Measurements from ENCODE around the gene BMPR1B. TPM values are rescaled to one million over a fixed set of nuclear protein-coding genes. Genes with fewer than 3 reads are reported as not detected.

Gene BMPR1B
- total and polyA plus RNA-seq, 2 of the 8 experiments (the other 6 are each of a cell fraction or from before 2014, with no cell fraction given) = 0.14 to 1.1 TPM

- POLR2A ChIA-PET (ENCODE audit: partially characterized antibody) = no interaction called here
These were observed 330.1 kb downstream of the BMPR1B start for GRCh38 chr4:95087657-95088455.

More at GRCh38 chr4:95087657-95088455, 330.1 kb downstream of the BMPR1B start:
- Histone ChIP-seq H3K23me2 (ENCODE audit: low read depth, low read length) (no peaks in the 10 kb centered on the region), H4K5ac (ENCODE audit: insufficient read length, low read depth, low read length) (no peak overlapping the region), H3K14ac (ENCODE audit: insufficient read length) (no peak overlapping the region), H3K27ac (ENCODE audit: low read depth, low read length) (no peak overlapping the region), H3K9me3 (ENCODE audit: insufficient read depth in 2 of 2, low read depth in 1 of 2, low read length in 1 of 2) (no peaks in the 10 kb centered on the region), H2BK5ac (ENCODE audit: low read depth, low read length) (no peak overlapping the region), H3K36me3 (ENCODE audit: control insufficient read depth in 2 of 4, insufficient read depth in 4 of 4, low read length in 3 of 4) (no peaks in the 10 kb centered on the region), H4K8ac (ENCODE audit: extremely low read depth, insufficient read depth, low read length) (no peak overlapping the region), H2AFZ (ENCODE audit: low read length) (no peak overlapping the region), H3K4ac (replicated peaks; ENCODE audit: insufficient read length, low read depth, low read length) (no peak overlapping the region), H2BK20ac (ENCODE audit: low read length) (no peak overlapping the region), H2AK5ac (ENCODE audit: low read depth, low read length) (no peak overlapping the region), H2BK120ac (replicated peaks; ENCODE audit: low read depth, low read length) (no peak overlapping the region), H2BK12ac (ENCODE audit: low read depth, low read length) (no peak overlapping the region), H2BK15ac (ENCODE audit: low read length) (no peak overlapping the region), H3K79me1 (ENCODE audit: low read depth, low read length) (no peaks in the 10 kb centered on the region), H3K27me3 (replicated peaks in 1 of 4; ENCODE audit: control insufficient read depth in 3 of 4, extremely low read depth in 1 of 4, insufficient read depth in 3 of 4, low read length in 3 of 4) (no peaks in the 10 kb centered on the region), H3K4me3 (ENCODE audit: extremely low read depth in 1 of 4, insufficient read depth in 2 of 4, low read depth in 3 of 4, low read length in 4 of 4) (no peak overlapping the region), H3K23ac (ENCODE audit: insufficient read length) (no peak overlapping the region), H3K18ac (ENCODE audit: extremely low read depth, low read length) (no peak overlapping the region), H3K79me2 (ENCODE audit: control insufficient read depth in 1 of 2, insufficient read depth in 2 of 2, low read length in 2 of 2) (no peaks in the 10 kb centered on the region), H3K56ac (replicated peaks; ENCODE audit: insufficient read length, low read depth, low read length) (no peak overlapping the region), H3K4me1 (replicated peaks in 1 of 4; ENCODE audit: control insufficient read depth in 3 of 4, insufficient read depth in 4 of 4, low read length in 3 of 4) (no peaks in the 10 kb centered on the region), H3K4me2 (ENCODE audit: insufficient read depth in 1 of 2, low read depth in 2 of 2, low read length in 2 of 2) (no peak overlapping the region), H4K20me1 (replicated peaks in 1 of 2; ENCODE audit: control insufficient read depth in 1 of 2, insufficient read depth in 2 of 2, low read length in 2 of 2) (no peaks in the 10 kb centered on the region), H4K91ac (replicated peaks; ENCODE audit: insufficient read length, low read length) (no peak overlapping the region), H3K9ac (replicated peaks in 1 of 4; ENCODE audit: extremely low read depth in 1 of 4, low read depth in 3 of 4, low read length in 3 of 4) (no peak overlapping the region)
- CTCF ChIA-PET (ENCODE audit: partially characterized antibody) = interaction anchor here (1.1 to 1.3 kb wide), 2 partner anchors 37 to 467 kb away, joined by 3 to 4 read pairs; no protein-coding TSS in a partner anchor
- no peak for TF ChIP-seq ZNF274 (IDR thresholded peaks at IDR 0.05; ENCODE audit: borderline replicate concordance, extremely low read depth, low read length)
- TF ChIP-seq JUND (IDR thresholded peaks at IDR 0.05; ENCODE audit: low read length) = no peak
- no peak for TF ChIP-seq CHD2 (IDR thresholded peaks at IDR 0.05; ENCODE audit: low read length)
- TF ChIP-seq NRF1 (IDR thresholded peaks at IDR 0.05; ENCODE audit: low read depth, low read length) = no peak
- no peak for TF ChIP-seq TAF1 (IDR thresholded peaks at IDR 0.05; ENCODE audit: low read depth, low read length)
- TF ChIP-seq SUZ12 (IDR thresholded peaks at IDR 0.05; ENCODE audit: low read length) = no peak
- no peak for TF ChIP-seq EP300 (IDR thresholded peaks at IDR 0.05; ENCODE audit: borderline replicate concordance in 1 of 2, low read depth in 2 of 2, low read length in 2 of 2)
- no peak for TF ChIP-seq SAP30 (IDR thresholded peaks at IDR 0.05; ENCODE audit: insufficient read depth, insufficient replicate concordance, low read length)
- no peak for TF ChIP-seq SP2 (IDR thresholded peaks at IDR 0.05; ENCODE audit: low read length)
- no peak for TF ChIP-seq SIN3A (conservative IDR thresholded peaks at IDR 0.05 in 1 of 2, IDR thresholded peaks at IDR 0.05 in 1 of 2; ENCODE audit: low read depth in 1 of 2, low read length in 2 of 2)
- 94% methylated on average over 2 of the region's 2 CpGs; no CpG with 5 or more reads in 1 of the 2 experiments for WGBS, 2 experiments (ENCODE audit: extremely low coverage in 1 of 2, insufficient coverage in 1 of 2, insufficient read length in 1 of 2, insufficient replicate concordance in 2 of 2, low coverage in 1 of 2, low lambda C conversion rate in 2 of 2, missing lambda C conversion rate in 1 of 2)
- DNase-seq (ENCODE audit: low read depth in 1 of 2, low spot score in 2 of 2) (no peak), FAIRE-seq (no peak)

All from H1 (cell line).